ENCODE measurements around the gene PAIP2. TPM values are rescaled to one million over a fixed set of nuclear protein-coding genes. Genes with fewer than 3 reads are reported as not detected.
"Not testable (repeated sequence)": the region's sequence is repeated elsewhere in the genome, so short reads cannot be mapped to it uniquely, and the experiment has no call there.

The PAIP2 gene
- total RNA-seq, 1 donor from 2014 or later = 77.6 TPM

GRCh38 chr5:139306197-139306596 lies 35.5 kb upstream of the PAIP2 start:
- no peak for DNase-seq (ENCODE audit: low read depth)
- TF ChIP-seq CTCF (conservative IDR thresholded peaks at IDR 0.05; ENCODE audit: low read depth, low read length) = no peak
- no peak overlapping the region for H3K4me3 ChIP-seq (ENCODE audit: low read depth, low read length)

GRCh38 chr5:139306628-139307379 lies 34.9 kb upstream of the PAIP2 start:
- no peak for DNase-seq (ENCODE audit: low read depth)
- TF ChIP-seq CTCF (conservative IDR thresholded peaks at IDR 0.05; ENCODE audit: low read depth, low read length) = no peak
- H3K4me3 ChIP-seq (ENCODE audit: low read depth, low read length) = no peak overlapping the region

GRCh38 chr5:139308797-139309196 lies 32.9 kb upstream of the PAIP2 start:
- no peak overlapping the region for H3K4me3 ChIP-seq (ENCODE audit: low read depth, low read length)
- no peak for TF ChIP-seq CTCF (conservative IDR thresholded peaks at IDR 0.05; ENCODE audit: low read depth, low read length)
- no peak for DNase-seq (ENCODE audit: low read depth)

- not testable (repeated sequence) for H3K4me3 ChIP-seq (ENCODE audit: low read depth, low read length); DNase-seq (ENCODE audit: low read depth)
These were observed 30.9 kb upstream of the PAIP2 start for GRCh38 chr5:139310715-139311186.

GRCh38 chr5:139312075-139312474 lies 29.6 kb upstream of the PAIP2 start:
- no peak overlapping the region for H3K4me3 ChIP-seq (ENCODE audit: low read depth, low read length)
- TF ChIP-seq CTCF (conservative IDR thresholded peaks at IDR 0.05; ENCODE audit: low read depth, low read length) = no peak
- DNase-seq (ENCODE audit: low read depth) = no peak

- no peak for DNase-seq (ENCODE audit: low read depth)
- no peak for TF ChIP-seq CTCF (conservative IDR thresholded peaks at IDR 0.05; ENCODE audit: low read depth, low read length)
- H3K4me3 ChIP-seq (ENCODE audit: low read depth, low read length) = no peak overlapping the region
These were observed 27.4 kb upstream of the PAIP2 start for GRCh38 chr5:139314276-139314675.

GRCh38 chr5:139315056-139315615 lies 26.5 kb upstream of the PAIP2 start:
- TF ChIP-seq CTCF (conservative IDR thresholded peaks at IDR 0.05; ENCODE audit: low read depth, low read length) = no peak
- no peak for DNase-seq (ENCODE audit: low read depth)
- no peak overlapping the region for H3K4me3 ChIP-seq (ENCODE audit: low read depth, low read length)
